Measurements from ENCODE around the gene SPIN2B.

- TF ChIP-seq POLR2AphosphoS5 (IDR thresholded peaks at IDR 0.05; ENCODE audit: low read depth, low read length) (no peak), TAF1 (IDR thresholded peaks at IDR 0.05; ENCODE audit: borderline replicate concordance, low read depth, low read length) (no peak), FOXM1 (IDR thresholded peaks at IDR 0.05; ENCODE audit: low read depth) (no peak), USF1 (IDR thresholded peaks at IDR 0.05; ENCODE audit: borderline replicate concordance, low read depth) (no peak), RXRA (IDR thresholded peaks at IDR 0.05; ENCODE audit: borderline replicate concordance, low read depth) (no peak), MEF2A (IDR thresholded peaks at IDR 0.05; ENCODE audit: borderline replicate concordance, low read depth) (no peak), YY1 (IDR thresholded peaks at IDR 0.05; ENCODE audit: low read depth) (no peak)
- TF ChIP-seq, protein P1, sequence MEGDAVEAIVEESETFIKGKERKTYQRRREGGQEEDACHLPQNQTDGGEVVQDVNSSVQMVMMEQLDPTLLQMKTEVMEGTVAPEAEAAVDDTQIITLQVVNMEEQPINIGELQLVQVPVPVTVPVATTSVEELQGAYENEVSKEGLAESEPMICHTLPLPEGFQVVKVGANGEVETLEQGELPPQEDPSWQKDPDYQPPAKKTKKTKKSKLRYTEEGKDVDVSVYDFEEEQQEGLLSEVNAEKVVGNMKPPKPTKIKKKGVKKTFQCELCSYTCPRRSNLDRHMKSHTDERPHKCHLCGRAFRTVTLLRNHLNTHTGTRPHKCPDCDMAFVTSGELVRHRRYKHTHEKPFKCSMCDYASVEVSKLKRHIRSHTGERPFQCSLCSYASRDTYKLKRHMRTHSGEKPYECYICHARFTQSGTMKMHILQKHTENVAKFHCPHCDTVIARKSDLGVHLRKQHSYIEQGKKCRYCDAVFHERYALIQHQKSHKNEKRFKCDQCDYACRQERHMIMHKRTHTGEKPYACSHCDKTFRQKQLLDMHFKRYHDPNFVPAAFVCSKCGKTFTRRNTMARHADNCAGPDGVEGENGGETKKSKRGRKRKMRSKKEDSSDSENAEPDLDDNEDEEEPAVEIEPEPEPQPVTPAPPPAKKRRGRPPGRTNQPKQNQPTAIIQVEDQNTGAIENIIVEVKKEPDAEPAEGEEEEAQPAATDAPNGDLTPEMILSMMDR (IDR thresholded peaks at IDR 0.05): no peak
- TF ChIP-seq, protein P2, sequence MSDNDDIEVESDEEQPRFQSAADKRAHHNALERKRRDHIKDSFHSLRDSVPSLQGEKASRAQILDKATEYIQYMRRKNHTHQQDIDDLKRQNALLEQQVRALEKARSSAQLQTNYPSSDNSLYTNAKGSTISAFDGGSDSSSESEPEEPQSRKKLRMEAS (IDR thresholded peaks at IDR 0.05; ENCODE audit: low read depth): no peak
Observed at GRCh38 chrX:57103489-57103888, 17.9 kb downstream of the SPIN2B start.
